ENCODE results near the gene STX18. TPM values are rescaled to one million over a fixed set of nuclear protein-coding genes. Genes with fewer than 3 reads are reported as not detected.
A peak's percentile ranks its signal among the peaks of the same experiment; 100 is the strongest.

Gene STX18
- total RNA-seq, 1 donor from 2014 or later: 21.1 TPM

GRCh38 chr4:4479366-4479765 is 62.5 kb downstream of the STX18 start:
- no peak overlapping the region for H3K27ac Mint-ChIP-seq (ENCODE audit: unreplicated experiment)
- no peak for DNase-seq (ENCODE audit: low spot score)
- no peak for TF ChIP-seq CTCF (IDR thresholded peaks at IDR 0.05)
- H3K4me1 Mint-ChIP-seq (ENCODE audit: low read depth): peaks cover 36% of the 10 kb centered on the region
- H3K4me3 Mint-ChIP-seq (ENCODE audit: unreplicated experiment): no peak overlapping the region
- no peaks in the 10 kb centered on the region for H3K27me3 Mint-ChIP-seq (ENCODE audit: low read depth)
- H3K9me3 Mint-ChIP-seq (ENCODE audit: low read depth): no peaks in the 10 kb centered on the region
- H3K36me3 Mint-ChIP-seq (ENCODE audit: low read depth): no peaks in the 10 kb centered on the region

GRCh38 chr4:4477796-4478195 is 64.1 kb downstream of the STX18 start:
- H3K36me3 Mint-ChIP-seq (ENCODE audit: low read depth): no peaks in the 10 kb centered on the region
- DNase-seq (ENCODE audit: low spot score): no peak
- H3K9me3 Mint-ChIP-seq (ENCODE audit: low read depth): no peaks in the 10 kb centered on the region
- H3K27me3 Mint-ChIP-seq (ENCODE audit: low read depth): no peaks in the 10 kb centered on the region
- H3K27ac Mint-ChIP-seq (ENCODE audit: unreplicated experiment): no peak overlapping the region
- no peak overlapping the region for H3K4me3 Mint-ChIP-seq (ENCODE audit: unreplicated experiment)
- H3K4me1 Mint-ChIP-seq (ENCODE audit: low read depth): peaks cover 49% of the 10 kb centered on the region
- no peak for TF ChIP-seq CTCF (IDR thresholded peaks at IDR 0.05)

- Mint-ChIP-seq H3K27ac (ENCODE audit: unreplicated experiment) (peak overlapping the region; percentile 1), H3K36me3 (ENCODE audit: low read depth) (no peaks in the 10 kb centered on the region), H3K9me3 (ENCODE audit: low read depth) (no peaks in the 10 kb centered on the region), H3K4me1 (ENCODE audit: low read depth) (peaks cover 52% of the 10 kb centered on the region), H3K4me3 (ENCODE audit: unreplicated experiment) (no peak overlapping the region), H3K27me3 (ENCODE audit: low read depth) (no peaks in the 10 kb centered on the region)
- DNase-seq (ENCODE audit: low spot score): no peak
- no peak for TF ChIP-seq CTCF (IDR thresholded peaks at IDR 0.05)
Measured at GRCh38 chr4:4477391-4477790, 64.5 kb downstream of the STX18 start.

GRCh38 chr4:4474476-4474875 is 67.4 kb downstream of the STX18 start:
- H3K9me3 Mint-ChIP-seq (ENCODE audit: low read depth): no peaks in the 10 kb centered on the region
- TF ChIP-seq CTCF (IDR thresholded peaks at IDR 0.05): no peak
- H3K4me1 Mint-ChIP-seq (ENCODE audit: low read depth): peaks cover 31% of the 10 kb centered on the region
- H3K27ac Mint-ChIP-seq (ENCODE audit: unreplicated experiment): no peak overlapping the region
- peaks cover 8% of the 10 kb centered on the region for H3K36me3 Mint-ChIP-seq (ENCODE audit: low read depth)
- H3K4me3 Mint-ChIP-seq (ENCODE audit: unreplicated experiment): no peak overlapping the region
- no peak for DNase-seq (ENCODE audit: low spot score)
- H3K27me3 Mint-ChIP-seq (ENCODE audit: low read depth): no peaks in the 10 kb centered on the region

GRCh38 chr4:4472344-4472958 is 69.4 kb downstream of the STX18 start:
- Mint-ChIP-seq H3K9me3 (ENCODE audit: low read depth) (no peaks in the 10 kb centered on the region), H3K27me3 (ENCODE audit: low read depth) (no peaks in the 10 kb centered on the region), H3K4me1 (ENCODE audit: low read depth) (peaks cover 23% of the 10 kb centered on the region), H3K36me3 (ENCODE audit: low read depth) (peaks cover 15% of the 10 kb centered on the region), H3K27ac (ENCODE audit: unreplicated experiment) (no peak overlapping the region), H3K4me3 (ENCODE audit: unreplicated experiment) (no peak overlapping the region)
- no peak for DNase-seq (ENCODE audit: low spot score)
- no peak for TF ChIP-seq CTCF (IDR thresholded peaks at IDR 0.05)
